GM18505 (cell line): ENCODE results near the gene OR12D3.

Experiments used
- ATAC-seq: cut with Tn5 transposase; IDR thresholded peaks from one replicate; pipeline ENCODE4 v1.9.1; 2021; ENCODE audit not compliant: unreplicated experiment
- POLR2A ChIP-seq: IDR thresholded peaks from 4 replicates; pipeline ENCODE4 v1.6.1; 2011; ENCODE audit warnings: borderline replicate concordance; ENCODE audit not compliant: insufficient read depth, insufficient read length; ENCODE audit errors: extremely low read depth

Gene OR12D3

DNA sequence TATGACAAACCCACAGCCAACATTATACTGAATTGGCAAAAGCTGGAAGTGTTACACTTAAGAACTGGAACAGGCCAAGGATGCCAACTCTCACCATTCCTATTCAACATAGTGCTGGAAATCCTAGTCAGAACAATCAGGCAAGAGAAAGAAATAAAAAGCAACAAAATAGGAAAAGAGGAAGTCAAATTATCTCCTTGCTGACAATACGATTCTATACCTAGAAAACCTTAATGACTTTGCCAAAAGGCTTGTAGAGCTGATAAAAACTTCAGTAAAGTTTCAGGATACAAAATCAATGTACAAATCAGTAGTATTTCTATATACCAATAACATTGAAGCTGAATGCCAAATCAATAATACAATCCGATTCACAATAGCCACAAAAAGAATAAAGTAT is 38.8 kb downstream of the OR12D3 start:
- ATAC-seq, result no peak
- no peak for TF ChIP-seq POLR2A

DNA sequence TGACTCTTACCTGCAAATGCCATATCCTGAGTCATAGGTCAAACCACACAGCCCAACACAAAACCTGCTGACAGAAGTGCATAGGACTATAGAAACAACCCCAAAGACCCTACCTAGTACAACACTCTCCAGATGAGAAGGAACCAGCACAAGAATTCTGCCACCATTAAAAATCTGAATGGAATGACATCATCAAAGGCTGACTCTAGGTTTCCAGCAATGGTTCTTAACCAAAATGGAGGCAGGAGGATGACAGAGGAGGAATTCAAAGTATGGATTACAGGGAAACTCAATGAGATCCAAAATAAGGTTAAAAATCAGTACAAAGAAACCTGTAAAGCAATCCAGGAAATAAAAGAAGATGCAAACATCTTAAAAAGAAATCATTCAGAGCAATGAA is 42.4 kb downstream of the OR12D3 start:
- ATAC-seq, result no peak
- TF ChIP-seq POLR2A, result no peak

DNA sequence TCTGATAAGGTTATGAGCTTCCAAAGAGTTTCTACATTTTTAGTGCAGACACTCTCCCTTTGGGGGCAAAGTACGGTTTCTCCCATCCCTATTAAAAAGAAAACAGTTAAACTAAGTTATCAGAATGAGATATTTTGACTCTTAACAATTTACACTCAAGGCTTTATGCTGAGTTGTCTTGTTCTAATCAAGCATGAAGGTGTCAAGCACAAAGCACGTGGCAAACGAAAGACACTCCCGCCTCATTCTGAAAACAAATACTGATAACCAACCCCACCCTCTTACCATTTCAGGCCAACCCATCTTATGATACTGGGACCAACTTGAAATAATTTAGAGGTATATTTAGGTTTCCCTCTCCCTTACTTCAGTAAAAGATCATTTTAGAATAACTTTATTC is 49.3 kb downstream of the OR12D3 start:
- TF ChIP-seq POLR2A, result no peak
- ATAC-seq, result no peak
